HCT116 (cell line): Measurements from ENCODE around the gene PPP2R3A. TPM values are rescaled to one million over a fixed set of nuclear protein-coding genes. Genes with fewer than 3 reads are reported as not detected.

Experiments used
- ATAC-seq: fragments of 200-7000 bp; cut with Tn5 transposase; 2 replicates; pipeline ENCODE4 v1.9.1; 2020; ENCODE audit warnings: mild to moderate bottlenecking, moderate library complexity
- BruUV-seq: library from RNA; stranded (reverse); fragments of 400-500 nt; replicated peaks from 2 replicates; lab custom pipeline; 2021; lab: Mats Ljungman, UMichigan
- CTCF ChIA-PET: fragments of 300-600 bp; sonication (Branson Sonifier 250); formaldehyde crosslinking; loops from one replicate; lab custom pipeline; 2021; ENCODE audit warnings: antibody characterized with exemption; lab: Charles Lee
- POLR2A ChIA-PET: fragments of 300-600, 350-600 bp; sonication (Branson Sonifier 250); formaldehyde crosslinking; loops from one replicate; lab custom pipeline; 2021; ENCODE audit warnings: antibody characterized with exemption; lab: Charles Lee
- RAD21 ChIA-PET, 2 experiments: fragments of 300-600 bp; sonication (Branson Sonifier 250); formaldehyde crosslinking; loops; one replicate each; lab custom pipeline; 2023; ENCODE audit warnings: low total read pairs in 2 of 2; ENCODE audit not compliant: uncharacterized antibody in 2 of 2, unreplicated experiment in 2 of 2, low non-redundant PET in 1 of 2; lab: Charles Lee
- DNase-seq: peaks from one replicate; pipeline ENCODE4 v3.0.0-alpha.2; 2010; ENCODE audit warnings: low read depth, low spot score
- H2AFZ ChIP-seq: fragments of 200-600 bp; shearing (Covaris generic), sonication (generic); 2 replicates; pipeline ENCODE4 v1.6.1; 2017; ENCODE audit warnings: low read depth, mixed run types, mixed read lengths, antibody characterized with exemption, low read length; ENCODE audit not compliant: poor library complexity, severe bottlenecking
- H3K27ac ChIP-seq: 2 replicates; pipeline ENCODE4 v1.5.1; 2012; ENCODE audit warnings: low read depth, low read length
- H3K27me3 ChIP-seq: fragments of 200-600 bp; sonication (generic); 2 replicates; pipeline ENCODE4 v1.6.1; 2016; ENCODE audit warnings: mixed run types, low read length, mixed read lengths; ENCODE audit not compliant: insufficient read depth
- H3K36me3 ChIP-seq, 2 experiments: fragments of 200-500 bp in 1 of 2; fragments of 200-600 bp in 1 of 2; sonication (Bioruptor generic) in 1 of 2; sonication (generic) in 1 of 2; 2 replicates each; pipeline versions ENCODE4 v1.5.1 to v1.6.1; 2014 to 2016; ENCODE audit warnings: low read length in 2 of 2, inconsistent platforms in 1 of 2, mixed read lengths in 1 of 2, mixed run types in 1 of 2; ENCODE audit not compliant: insufficient read depth in 2 of 2, control insufficient read depth in 1 of 2
- H3K4me1 ChIP-seq, 2 experiments: fragments of 200-600 bp in 1 of 2; sonication (generic) in 1 of 2; 2 replicates each; pipeline versions ENCODE4 v1.5.1 to v1.6.1; 2012 to 2017; ENCODE audit warnings: low read length in 2 of 2, inconsistent platforms in 1 of 2, mild to moderate bottlenecking in 1 of 2, mixed read lengths in 1 of 2, mixed run types in 1 of 2, moderate library complexity in 1 of 2; ENCODE audit not compliant: insufficient read depth in 2 of 2, control insufficient read depth in 1 of 2
- H3K4me2 ChIP-seq: fragments of 200-600 bp; sonication (generic); 2 replicates; pipeline ENCODE4 v1.6.1; 2017; ENCODE audit warnings: mixed run types, low read length, mixed read lengths
- H3K4me3 ChIP-seq, 2 experiments: fragments of 200-600 bp in 1 of 2; sonication (generic) in 1 of 2; replicated peaks in 1 of 2; 2 replicates each; pipeline ENCODE4 v1.5.1; 2011 to 2016; ENCODE audit warnings: low read length in 2 of 2, control low read depth in 1 of 2, low read depth in 1 of 2, mild to moderate bottlenecking in 1 of 2, mixed read lengths in 1 of 2, mixed run types in 1 of 2
- H3K79me2 ChIP-seq: fragments of 200-600 bp; sonication (generic); 2 replicates; pipeline ENCODE4 v1.6.1; 2017; ENCODE audit warnings: mild to moderate bottlenecking, mixed run types, low read length, moderate library complexity, mixed read lengths; ENCODE audit not compliant: insufficient read depth
- H3K9ac ChIP-seq: fragments of 200-600 bp; sonication (generic); 2 replicates; pipeline ENCODE4 v1.6.1; 2016; ENCODE audit warnings: low read length, mixed read lengths
- H3K9me2 ChIP-seq: fragments of 200-600 bp; sonication (generic), shearing (Covaris generic); 2 replicates; pipeline ENCODE4 v1.6.1; 2017; ENCODE audit warnings: mixed run types, mild to moderate bottlenecking, moderate library complexity; ENCODE audit not compliant: insufficient read depth
- H3K9me3 ChIP-seq, 2 experiments: fragments of 200-500 bp in 1 of 2; fragments of 200-600 bp in 1 of 2; sonication (Bioruptor generic) in 1 of 2; sonication (generic) in 1 of 2; 2 replicates each; pipeline ENCODE4 v1.6.1; 2014 to 2017; ENCODE audit warnings: low read length in 2 of 2, mixed read lengths in 2 of 2, inconsistent platforms in 1 of 2, low read depth in 1 of 2, mild to moderate bottlenecking in 1 of 2, mixed run types in 1 of 2, moderate library complexity in 1 of 2; ENCODE audit not compliant: control insufficient read depth in 1 of 2, insufficient read depth in 1 of 2
- H4K20me1 ChIP-seq: fragments of 200-600 bp; sonication (generic), shearing (Covaris generic); 2 replicates; pipeline ENCODE4 v1.6.1; 2017; ENCODE audit warnings: mixed run types, mild to moderate bottlenecking, moderate library complexity; ENCODE audit not compliant: insufficient read depth
- CBX3 ChIP-seq: IDR thresholded peaks from 2 replicates; pipeline ENCODE4 v1.6.1; 2012; ENCODE audit warnings: low read depth
- CTCF ChIP-seq, 3 experiments: fragments of 200-600 bp in 1 of 3; sonication (generic) in 1 of 3; IDR thresholded peaks in 2 of 3; conservative IDR thresholded peaks in 1 of 3; 2 replicates each; pipeline ENCODE4 v1.5.1; 2012 to 2017; ENCODE audit warnings: low read depth in 2 of 3, low read length in 2 of 3, antibody characterized with exemption in 1 of 3, borderline replicate concordance in 1 of 3, control low read depth in 1 of 3, mild to moderate bottlenecking in 1 of 3, mixed read lengths in 1 of 3, mixed run types in 1 of 3, moderate library complexity in 1 of 3; ENCODE audit not compliant: insufficient read depth in 1 of 3
- EGR1 ChIP-seq: IDR thresholded peaks from 2 replicates; pipeline ENCODE4 v1.6.1; 2012; ENCODE audit warnings: low read depth
- ELF1 ChIP-seq: IDR thresholded peaks from 2 replicates; pipeline ENCODE4 v1.6.1; 2012; ENCODE audit warnings: low read depth, borderline replicate concordance
- EZH2phosphoT487 ChIP-seq: fragments of 200-600 bp; IDR thresholded peaks from 2 replicates; pipeline ENCODE4 v1.6.1; 2018; ENCODE audit warnings: antibody characterized with exemption, borderline replicate concordance
- JUND ChIP-seq: IDR thresholded peaks from 2 replicates; pipeline ENCODE4 v1.6.1; 2012
- POLR2A ChIP-seq: IDR thresholded peaks from 2 replicates; pipeline ENCODE4 v1.7.0; 2011; ENCODE audit warnings: borderline replicate concordance; ENCODE audit not compliant: insufficient read depth, insufficient read length; ENCODE audit errors: extremely low read depth
- POLR2AphosphoS5 ChIP-seq: IDR thresholded peaks from 2 replicates; pipeline ENCODE4 v1.6.1; 2011; ENCODE audit warnings: mild to moderate bottlenecking, low read depth, low read length, moderate library complexity
- REST ChIP-seq: IDR thresholded peaks from 2 replicates; pipeline ENCODE4 v1.6.1; 2012; ENCODE audit warnings: low read depth
- YY1 ChIP-seq: IDR thresholded peaks from 2 replicates; pipeline ENCODE4 v1.6.1; 2011; ENCODE audit warnings: low read length, low read depth, moderate library complexity, mild to moderate bottlenecking; ENCODE audit not compliant: insufficient replicate concordance; ENCODE audit errors: extremely low read depth
- ZNF274 ChIP-seq: fragments of 200-500 bp; sonication (Bioruptor generic); IDR thresholded peaks from 2 replicates; pipeline ENCODE4 v1.6.1; 2014; ENCODE audit warnings: mild to moderate bottlenecking, low read depth, low read length, inconsistent platforms
- intact Hi-C: fragments of 100-400 bp; cut with micrococcal nuclease; formaldehyde crosslinking; loops from 2 replicates; pipeline ENCODE4 v1.10.0; 2022
- total RNA-seq: library from RNA; stranded (reverse); gene quantifications from one replicate; pipeline ENCODE4 v1.2.1, GENCODE V29; 2021; ENCODE audit not compliant: unreplicated experiment
- TF ChIP-seq, protein P1 (sequence below): IDR thresholded peaks from 2 replicates; pipeline ENCODE4 v1.6.1; 2012

The PPP2R3A gene
- total RNA-seq, 1 experiment from 2014 or later: 6.1 TPM

GRCh38 chr3:136187868-136188267 is 222.3 kb downstream of the PPP2R3A start:
- H3K27ac ChIP-seq: no peak overlapping the region
- H3K9me3 ChIP-seq: no peaks in the 10 kb centered on the region
- H4K20me1 ChIP-seq: peaks cover 29% of the 10 kb centered on the region; the same call in 1 of the 2 replicates
- no peak overlapping the region for H3K4me2 ChIP-seq
- no peak for ATAC-seq
- no peaks in the 10 kb centered on the region; a peak in 1 of 4 replicates for H3K36me3 ChIP-seq
- DNase-seq: no peak
- H3K9ac ChIP-seq: no peak overlapping the region
- H3K4me1 ChIP-seq: peaks cover 34 to 45% of the 10 kb centered on the region in 2 experiments
- no peak overlapping the region for H2AFZ ChIP-seq
- no peaks in the 10 kb centered on the region for H3K27me3 ChIP-seq
- ChIA-PET CTCF (no interaction called here), RAD21 (no interaction called here), POLR2A (interaction anchor here (1.2 kb wide), 1 partner anchor 8 kb away, joined by 4 read pairs; the partner anchor contains the start of gene MSL2)
- H3K4me3 ChIP-seq: no peak overlapping the region
- TF ChIP-seq POLR2A: no peak
- TF ChIP-seq POLR2AphosphoS5: no peak
- TF ChIP-seq ELF1: no peak
- TF ChIP-seq YY1: no peak
- TF ChIP-seq REST: no peak
- no peak for TF ChIP-seq EZH2phosphoT487
- no peak for TF ChIP-seq JUND
- no peak for TF ChIP-seq EGR1
- TF ChIP-seq ZNF274: no peak
- TF ChIP-seq, protein P1, sequence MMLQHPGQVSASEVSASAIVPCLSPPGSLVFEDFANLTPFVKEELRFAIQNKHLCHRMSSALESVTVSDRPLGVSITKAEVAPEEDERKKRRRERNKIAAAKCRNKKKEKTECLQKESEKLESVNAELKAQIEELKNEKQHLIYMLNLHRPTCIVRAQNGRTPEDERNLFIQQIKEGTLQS: no peak
- TF ChIP-seq CTCF (IDR thresholded peaks at IDR 0.05 in 2 of 3, conservative IDR thresholded peaks at IDR 0.05 in 1 of 3; ENCODE audit: borderline replicate concordance in 1 of 3, insufficient read depth in 1 of 3, low read depth in 2 of 3, low read length in 2 of 3): no peak
- TF ChIP-seq CBX3: no peak
- peaks cover 100% of the 10 kb centered on the region for H3K79me2 ChIP-seq
- no TSS peak for BruUV-seq
- no peaks in the 10 kb centered on the region for H3K9me2 ChIP-seq
- intact Hi-C loops: no loop called here
